HG03097 (cell line): ENCODE results near the gene MC2R.
A peak's percentile ranks its signal among the peaks of the same experiment; 100 is the strongest.
"Not testable (repeated sequence)": the region's sequence is repeated elsewhere in the genome, so short reads cannot be mapped to it uniquely, and the experiment has no call there.

Experiments
- ATAC-seq: cut with Tn5 transposase; IDR thresholded peaks from one replicate; pipeline ENCODE4 v1.9.1; 2021; ENCODE audit not compliant: unreplicated experiment, low FRiP score

Gene MC2R

GRCh38 chr18:13894531-13894930 is 20.8 kb downstream of the MC2R start:
- ATAC-seq = no peak

GRCh38 chr18:13893418-13893760 is 21.9 kb downstream of the MC2R start:
- peak; percentile 100 for ATAC-seq

- no peak for ATAC-seq
These were observed 23.2 kb downstream of the MC2R start for GRCh38 chr18:13892098-13892497.

GRCh38 chr18:13890761-13891361 is 24.5 kb downstream of the MC2R start:
- ATAC-seq = no peak

- no peak for ATAC-seq
These were observed 25.7 kb downstream of the MC2R start for GRCh38 chr18:13889671-13890070.

- ATAC-seq = no peak
These were observed 27.1 kb downstream of the MC2R start for GRCh38 chr18:13888191-13888716.

- ATAC-seq = no peak
These were observed 30.3 kb downstream of the MC2R start for GRCh38 chr18:13885009-13885408.

GRCh38 chr18:13879937-13880336 is 35.4 kb downstream of the MC2R start:
- ATAC-seq = no peak

- ATAC-seq = no peak
These were observed 35.8 kb downstream of the MC2R start for GRCh38 chr18:13879492-13879891.

GRCh38 chr18:13878857-13879256 is 36.5 kb downstream of the MC2R start:
- no peak for ATAC-seq

GRCh38 chr18:13877157-13877556 is 38.2 kb downstream of the MC2R start:
- ATAC-seq = no peak

- no peak for ATAC-seq
These were observed 40.8 kb downstream of the MC2R start for GRCh38 chr18:13874558-13874957.

- no peak for ATAC-seq
These were observed 42.4 kb downstream of the MC2R start for GRCh38 chr18:13872932-13873331.

- no peak for ATAC-seq
These were observed 43.0 kb downstream of the MC2R start for GRCh38 chr18:13872373-13872772.

- ATAC-seq = no peak
These were observed 43.6 kb downstream of the MC2R start for GRCh38 chr18:13871701-13872100.

- ATAC-seq = no peak
These were observed 46.6 kb downstream of the MC2R start for GRCh38 chr18:13868501-13869271.

- not testable (repeated sequence) for ATAC-seq
These were observed 52.4 kb downstream of the MC2R start for GRCh38 chr18:13862898-13863297.

- no peak for ATAC-seq
These were observed 65.5 kb downstream of the MC2R start for GRCh38 chr18:13849791-13850190.

GRCh38 chr18:13836559-13836958 is 78.8 kb downstream of the MC2R start:
- ATAC-seq = no peak

GRCh38 chr18:13835202-13835601 is 80.1 kb downstream of the MC2R start:
- ATAC-seq = no peak

- no peak for ATAC-seq
These were observed 80.8 kb downstream of the MC2R start for GRCh38 chr18:13834496-13835015.
